BJ (cell line): ENCODE results near the gene MEGF6. TPM values are rescaled to one million over a fixed set of nuclear protein-coding genes. Genes with fewer than 3 reads are reported as not detected.

ENCODE experiments used
- CTCF ChIA-PET: fragments of 350-600 bp; formaldehyde crosslinking; extraction: SDS; loops from one replicate; lab custom pipeline; 2021; ENCODE audit warnings: antibody characterized with exemption, inconsistent platforms; lab: Yijun Ruan, JAX
- POLR2A ChIA-PET: fragments of 300-600 bp; sonication (Branson Sonifier 250); formaldehyde crosslinking; extraction: SDS; loops from one replicate; lab custom pipeline; 2021; ENCODE audit warnings: antibody characterized with exemption; lab: Charles Lee
- DNase-seq: peaks from one replicate; pipeline ENCODE4 v3.0.0-alpha.2; 2011; ENCODE audit warnings: low read depth
- H3K27me3 ChIP-seq: 2 replicates; pipeline ENCODE4 v1.6.0; 2011; ENCODE audit warnings: low read length; ENCODE audit not compliant: control insufficient read depth, insufficient read depth
- H3K36me3 ChIP-seq: 2 replicates; pipeline ENCODE4 v1.5.1; 2011; ENCODE audit warnings: low read length; ENCODE audit not compliant: control insufficient read depth, insufficient read depth
- H3K4me3 ChIP-seq: 2 replicates; pipeline ENCODE4 v1.5.1; 2011; ENCODE audit warnings: low read depth, mild to moderate bottlenecking, control low read depth, low read length
- polyA plus RNA-seq: library from polyadenylated mRNA; depleted of rRNA; stranded (reverse); fragments of >200 nt; gene quantifications from 2 replicates; pipeline ENCODE4 v1.2.3, GENCODE V29; 2011
- TF ChIP-seq, protein P1 (sequence below): IDR thresholded peaks from 2 replicates; pipeline ENCODE4 v1.5.1; 2011; ENCODE audit warnings: low read depth, mild to moderate bottlenecking, control low read depth, inconsistent platforms, low read length, moderate library complexity; ENCODE audit not compliant: insufficient read depth

Gene MEGF6
- polyA plus RNA-seq, 1 experiment: 77.4 TPM

GRCh38 chr1:3547055-3548005 lies 64.0 kb downstream of the MEGF6 start:
- Histone ChIP-seq H3K27me3 (no peaks in the 10 kb centered on the region), H3K36me3 (no peaks in the 10 kb centered on the region), H3K4me3 (no peak overlapping the region)
- DNase-seq: no peak
- TF ChIP-seq, protein P1, sequence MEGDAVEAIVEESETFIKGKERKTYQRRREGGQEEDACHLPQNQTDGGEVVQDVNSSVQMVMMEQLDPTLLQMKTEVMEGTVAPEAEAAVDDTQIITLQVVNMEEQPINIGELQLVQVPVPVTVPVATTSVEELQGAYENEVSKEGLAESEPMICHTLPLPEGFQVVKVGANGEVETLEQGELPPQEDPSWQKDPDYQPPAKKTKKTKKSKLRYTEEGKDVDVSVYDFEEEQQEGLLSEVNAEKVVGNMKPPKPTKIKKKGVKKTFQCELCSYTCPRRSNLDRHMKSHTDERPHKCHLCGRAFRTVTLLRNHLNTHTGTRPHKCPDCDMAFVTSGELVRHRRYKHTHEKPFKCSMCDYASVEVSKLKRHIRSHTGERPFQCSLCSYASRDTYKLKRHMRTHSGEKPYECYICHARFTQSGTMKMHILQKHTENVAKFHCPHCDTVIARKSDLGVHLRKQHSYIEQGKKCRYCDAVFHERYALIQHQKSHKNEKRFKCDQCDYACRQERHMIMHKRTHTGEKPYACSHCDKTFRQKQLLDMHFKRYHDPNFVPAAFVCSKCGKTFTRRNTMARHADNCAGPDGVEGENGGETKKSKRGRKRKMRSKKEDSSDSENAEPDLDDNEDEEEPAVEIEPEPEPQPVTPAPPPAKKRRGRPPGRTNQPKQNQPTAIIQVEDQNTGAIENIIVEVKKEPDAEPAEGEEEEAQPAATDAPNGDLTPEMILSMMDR: no peak
- ChIA-PET CTCF (interaction anchor here (1.2 to 2.6 kb wide), 5 partner anchors 8 to 94 kb away, joined by 3 to 8 read pairs (median 3); no protein-coding TSS in a partner anchor), POLR2A (no interaction called here)

- DNase-seq: no peak
- ChIA-PET CTCF (interaction anchor here (0.8 to 1.4 kb wide), 2 partner anchors 10 to 18 kb away, joined by 3 to 4 read pairs; no protein-coding TSS in a partner anchor), POLR2A (no interaction called here)
- Histone ChIP-seq H3K27me3 (no peaks in the 10 kb centered on the region), H3K4me3 (no peak overlapping the region), H3K36me3 (no peaks in the 10 kb centered on the region)
- TF ChIP-seq, protein P1: no peak
Observed at GRCh38 chr1:3546048-3546384, 65.3 kb downstream of the MEGF6 start.

DNA sequence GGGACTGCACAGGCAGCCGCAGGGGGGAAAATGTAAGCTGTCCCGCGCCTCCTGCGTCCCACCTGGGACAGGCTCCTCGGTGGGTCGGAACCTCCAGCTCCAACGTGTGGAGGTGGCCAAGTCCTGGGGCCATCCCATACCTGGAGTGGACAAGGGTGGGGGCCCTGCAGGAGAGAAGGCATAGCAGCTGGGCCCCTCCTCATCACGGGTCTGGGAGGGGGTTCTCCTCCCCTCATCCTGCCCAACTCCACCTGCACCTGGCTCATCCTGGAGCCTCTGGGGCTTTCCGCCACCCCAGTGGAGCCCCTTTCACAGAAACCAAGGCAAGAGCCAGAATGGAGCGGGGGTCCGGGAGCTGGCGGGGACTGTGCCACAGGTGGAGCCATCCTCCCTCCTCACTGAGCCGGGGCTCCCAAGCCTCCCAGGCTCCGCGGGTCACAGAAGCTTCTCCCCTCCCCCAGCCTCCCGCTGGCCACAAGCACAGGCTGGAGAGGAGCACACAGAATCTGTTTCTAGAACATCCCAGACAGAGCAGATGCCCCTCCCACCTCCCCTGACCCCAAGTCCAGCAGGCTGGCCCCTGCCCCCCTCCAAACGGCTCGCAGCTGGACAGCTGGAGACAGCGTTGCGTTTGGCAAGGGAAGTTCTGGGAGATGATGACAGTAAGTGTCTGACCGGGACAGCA lies 65.8 kb downstream of the MEGF6 start:
- TF ChIP-seq, protein P1: no peak
- ChIA-PET POLR2A (no interaction called here), CTCF (interaction anchor here (0.8 to 1.4 kb wide), 2 partner anchors 10 to 19 kb away, joined by 3 to 4 read pairs; no protein-coding TSS in a partner anchor)
- no peaks in the 10 kb centered on the region for H3K36me3 ChIP-seq
- no peak overlapping the region for H3K4me3 ChIP-seq
- H3K27me3 ChIP-seq: no peaks in the 10 kb centered on the region
- DNase-seq: no peak

GRCh38 chr1:3544040-3544977 lies 67.0 kb downstream of the MEGF6 start:
- H3K36me3 ChIP-seq: no peaks in the 10 kb centered on the region
- ChIA-PET CTCF (interaction anchor here (1.4 to 3.4 kb wide), 4 partner anchors 14 to 91 kb away, joined by 4 to 10 read pairs (median 8); no protein-coding TSS in a partner anchor), POLR2A (interaction anchor here (1.1 to 2.0 kb wide), 2 partner anchors 13 to 18 kb away, joined by 3 to 9 read pairs; no protein-coding TSS in a partner anchor)
- TF ChIP-seq, protein P1: no peak
- no peaks in the 10 kb centered on the region for H3K27me3 ChIP-seq
- DNase-seq: no peak
- no peak overlapping the region for H3K4me3 ChIP-seq
